ENCODE measurements around the gene MTFMT. TPM values are rescaled to one million over a fixed set of nuclear protein-coding genes. Genes with fewer than 3 reads are reported as not detected.
A peak's percentile ranks its signal among the peaks of the same experiment; 100 is the strongest.

Gene MTFMT
- total and polyA plus RNA-seq, 2 of the 13 experiments (the other 11 are each of a cell fraction or from before 2014, with no cell fraction given) = 9.9 to 23.2 TPM

- TF ChIP-seq ATF7 (IDR thresholded peaks at IDR 0.05) (no peak), ATF7 (CRISPR knock-in tag; IDR thresholded peaks at IDR 0.05) (no peak), ZNF432 (CRISPR knock-in tag; IDR thresholded peaks at IDR 0.05; ENCODE audit: borderline replicate concordance) (no peak), NRL (CRISPR knock-in tag; IDR thresholded peaks at IDR 0.05; ENCODE audit: borderline replicate concordance) (no peak), MAFF (IDR thresholded peaks at IDR 0.05; ENCODE audit: low read depth, low read length) (no peak), ARNT (IDR thresholded peaks at IDR 0.05) (no peak), ZFP36L2 (CRISPR knock-in tag; IDR thresholded peaks at IDR 0.05) (no peak), ZHX1 (CRISPR knock-in tag; IDR thresholded peaks at IDR 0.05; ENCODE audit: low read depth) (no peak), YEATS2 (CRISPR knock-in tag; IDR thresholded peaks at IDR 0.05; ENCODE audit: borderline replicate concordance) (no peak), TCF7L2 (IDR thresholded peaks at IDR 0.05; ENCODE audit: low read depth, low read length) (no peak), ELF3 (CRISPR knock-in tag; IDR thresholded peaks at IDR 0.05) (no peak), RERE (CRISPR knock-in tag; IDR thresholded peaks at IDR 0.05; ENCODE audit: low read depth) (no peak), STAG1 (CRISPR knock-in tag; IDR thresholded peaks at IDR 0.05) (peak; percentile 40)
These were observed 20.5 kb downstream of the MTFMT start (continued) for GRCh38 chr15:65008983-65009382.
